HUES64 (cell line): Measurements from ENCODE around the gene VAV3.

Source experiments
- H3K27ac ChIP-seq: 2 replicates; pipeline ENCODE4 v1.7.0; 2013; ENCODE audit warnings: low read depth, low read length, inconsistent platforms
- H3K27me3 ChIP-seq: 2 replicates; pipeline ENCODE4 v1.6.1; 2013; ENCODE audit warnings: mild to moderate bottlenecking, low read length; ENCODE audit not compliant: insufficient read depth
- H3K36me3 ChIP-seq: 2 replicates; pipeline ENCODE4 v1.6.1; 2013; ENCODE audit warnings: mild to moderate bottlenecking, low read length; ENCODE audit not compliant: insufficient read depth
- H3K4me1 ChIP-seq: 2 replicates; pipeline ENCODE4 v1.6.1; 2013; ENCODE audit warnings: mild to moderate bottlenecking, low read length, moderate library complexity; ENCODE audit not compliant: insufficient read depth
- H3K4me3 ChIP-seq: 2 replicates; pipeline ENCODE4 v1.5.1; 2013; ENCODE audit warnings: mild to moderate bottlenecking, low read length, moderate library complexity
- H3K9ac ChIP-seq: 2 replicates; pipeline ENCODE4 v1.6.1; 2013; ENCODE audit warnings: mild to moderate bottlenecking, low read depth, low read length
- H3K9me3 ChIP-seq: 2 replicates; pipeline ENCODE4 v1.6.1; 2013; ENCODE audit warnings: low read depth, low read length; ENCODE audit not compliant: insufficient read depth
- WGBS: fragments of 150-250, 120-280 bp; methylation state at CpG from one replicate; pipeline ENCODE4 v1.1.7; 2013; ENCODE audit warnings: missing lambda C conversion rate; 5-methylcytosine and 5-hydroxymethylcytosine counted together

Gene VAV3

DNA sequence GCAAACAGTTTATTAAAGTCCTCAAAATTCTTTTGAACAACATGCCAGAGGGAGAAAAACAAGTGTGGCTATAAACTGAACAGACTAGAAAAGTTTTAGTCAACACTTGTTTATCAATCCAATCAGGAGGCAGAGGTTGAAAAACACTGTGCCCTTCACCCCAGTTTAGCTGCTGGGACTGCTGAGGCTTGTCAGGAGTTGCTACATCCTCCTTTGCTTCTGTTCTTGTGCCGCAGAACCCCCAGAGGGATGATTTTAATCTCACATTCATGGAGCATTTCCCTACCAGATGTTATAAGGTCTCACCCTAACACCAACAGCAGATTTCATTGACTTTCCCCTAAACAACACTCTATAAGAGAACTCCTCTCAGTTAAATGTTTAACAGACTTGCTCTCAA lies 321.2 kb downstream of the VAV3 start:
- Histone ChIP-seq H3K36me3 (no peaks in the 10 kb centered on the region), H3K4me1 (no peaks in the 10 kb centered on the region), H3K4me3 (no peak overlapping the region), H3K9me3 (no peaks in the 10 kb centered on the region), H3K9ac (no peak overlapping the region), H3K27ac (no peak overlapping the region), H3K27me3 (no peaks in the 10 kb centered on the region; the same call in 1 of the 2 replicates)
- WGBS = 89% methylated on average over 1 of the region's 1 CpG

GRCh38 chr1:107640207-107640606 lies 324.8 kb downstream of the VAV3 start:
- H3K4me1 ChIP-seq = no peaks in the 10 kb centered on the region
- no peak overlapping the region for H3K27ac ChIP-seq
- no peak overlapping the region for H3K4me3 ChIP-seq
- H3K9me3 ChIP-seq = no peaks in the 10 kb centered on the region
- H3K36me3 ChIP-seq = no peaks in the 10 kb centered on the region
- H3K27me3 ChIP-seq = no peaks in the 10 kb centered on the region
- WGBS = 94% methylated on average over 5 of the region's 7 CpGs
- H3K9ac ChIP-seq = no peak overlapping the region

DNA sequence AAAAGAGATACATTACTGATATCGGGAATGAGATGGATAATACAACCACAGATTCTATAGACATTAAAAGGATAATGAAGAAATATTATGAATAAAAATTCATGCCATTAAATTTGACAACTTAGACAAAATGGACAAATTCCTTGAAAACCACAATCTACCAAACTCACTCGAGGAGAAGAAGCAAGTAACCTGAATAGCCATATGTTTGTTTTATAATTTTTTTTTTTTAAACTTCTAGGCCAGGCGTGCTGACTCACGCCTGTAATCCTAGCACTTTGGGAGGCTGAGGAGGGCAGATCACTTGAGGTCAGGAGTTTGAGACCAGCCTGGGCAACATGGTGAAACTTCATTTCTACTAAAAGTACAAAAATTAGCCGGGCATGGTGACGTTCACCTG lies 327.9 kb downstream of the VAV3 start:
- H3K36me3 ChIP-seq = no peaks in the 10 kb centered on the region
- H3K9me3 ChIP-seq = no peaks in the 10 kb centered on the region
- 92% methylated on average over 4 of the region's 6 CpGs for WGBS
- no peak overlapping the region for H3K27ac ChIP-seq
- no peak overlapping the region for H3K9ac ChIP-seq
- H3K4me3 ChIP-seq = no peak overlapping the region
- H3K27me3 ChIP-seq = no peaks in the 10 kb centered on the region
- H3K4me1 ChIP-seq = no peaks in the 10 kb centered on the region

DNA sequence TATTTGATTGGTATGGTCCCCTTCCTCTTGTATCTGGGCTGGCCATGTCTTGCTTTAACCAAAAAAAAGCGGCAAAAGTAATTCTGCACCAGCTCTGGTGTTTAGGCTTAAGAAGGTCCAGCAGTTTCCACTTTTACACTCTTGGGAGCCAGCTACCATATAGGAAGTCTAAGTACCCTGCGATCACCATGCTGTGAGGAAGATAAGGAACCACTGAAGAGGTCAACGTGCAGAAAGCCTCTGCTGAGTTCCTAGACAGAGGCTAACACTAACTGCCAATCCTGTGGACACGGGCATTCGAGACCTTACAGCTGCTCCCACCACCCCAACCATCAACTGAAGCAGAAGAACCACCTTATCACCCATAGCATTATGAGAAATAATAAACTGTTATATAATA lies 331.4 kb downstream of the VAV3 start:
- Histone ChIP-seq H3K9me3 (no peaks in the 10 kb centered on the region), H3K27ac (no peak overlapping the region), H3K4me1 (no peaks in the 10 kb centered on the region), H3K9ac (no peak overlapping the region), H3K27me3 (no peaks in the 10 kb centered on the region), H3K4me3 (no peak overlapping the region), H3K36me3 (no peaks in the 10 kb centered on the region)
- WGBS = 76% methylated on average over 5 of the region's 5 CpGs

- no peaks in the 10 kb centered on the region for H3K36me3 ChIP-seq
- no peaks in the 10 kb centered on the region for H3K27me3 ChIP-seq
- no peaks in the 10 kb centered on the region for H3K9me3 ChIP-seq
- no peak overlapping the region for H3K27ac ChIP-seq
- no peak overlapping the region for H3K4me3 ChIP-seq
- no peaks in the 10 kb centered on the region for H3K4me1 ChIP-seq
- WGBS = 89% methylated on average over 2 of the region's 2 CpGs
- no peak overlapping the region for H3K9ac ChIP-seq
Measured at GRCh38 chr1:107626073-107626796, 338.7 kb downstream of the VAV3 start.

DNA sequence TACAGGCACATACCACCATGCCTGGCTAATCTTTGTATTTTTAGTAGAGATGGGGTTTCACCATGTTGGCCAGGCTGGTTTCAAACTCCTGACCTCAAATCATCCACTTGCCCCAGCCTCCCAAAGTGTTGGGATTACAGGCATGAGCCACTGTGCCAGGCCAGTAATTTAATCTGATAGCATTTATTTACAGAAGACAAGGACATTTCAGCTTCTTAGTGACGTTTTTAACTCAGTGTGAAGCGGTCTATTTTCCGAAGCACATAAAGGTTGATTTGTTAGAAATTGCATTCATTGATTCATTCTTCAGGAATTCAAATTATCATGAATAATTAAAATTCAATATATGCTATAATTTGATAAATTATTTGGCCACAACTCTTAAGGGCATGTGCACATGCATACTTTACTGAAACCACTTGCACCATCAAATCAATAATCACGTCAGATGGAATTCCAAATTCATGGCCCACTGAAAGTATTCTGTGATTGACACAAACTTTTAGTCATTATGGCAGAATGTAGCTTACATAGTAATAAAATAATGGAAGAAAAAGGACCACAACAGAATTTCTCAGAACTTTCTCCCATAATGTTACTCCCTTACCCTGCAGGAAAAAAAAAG lies 339.5 kb downstream of the VAV3 start:
- WGBS = 89% methylated on average over 4 of the region's 4 CpGs
- Histone ChIP-seq H3K27me3 (no peaks in the 10 kb centered on the region), H3K27ac (no peak overlapping the region), H3K4me1 (no peaks in the 10 kb centered on the region), H3K4me3 (no peak overlapping the region), H3K36me3 (no peaks in the 10 kb centered on the region), H3K9ac (no peak overlapping the region), H3K9me3 (no peaks in the 10 kb centered on the region)

- Histone ChIP-seq H3K9me3 (no peaks in the 10 kb centered on the region), H3K4me3 (no peak overlapping the region), H3K27me3 (no peaks in the 10 kb centered on the region), H3K9ac (no peak overlapping the region), H3K36me3 (no peaks in the 10 kb centered on the region), H3K27ac (no peak overlapping the region), H3K4me1 (no peaks in the 10 kb centered on the region)
- 94% methylated on average over 2 of the region's 2 CpGs for WGBS
Measured at GRCh38 chr1:107623431-107623830, 341.5 kb downstream of the VAV3 start.

DNA sequence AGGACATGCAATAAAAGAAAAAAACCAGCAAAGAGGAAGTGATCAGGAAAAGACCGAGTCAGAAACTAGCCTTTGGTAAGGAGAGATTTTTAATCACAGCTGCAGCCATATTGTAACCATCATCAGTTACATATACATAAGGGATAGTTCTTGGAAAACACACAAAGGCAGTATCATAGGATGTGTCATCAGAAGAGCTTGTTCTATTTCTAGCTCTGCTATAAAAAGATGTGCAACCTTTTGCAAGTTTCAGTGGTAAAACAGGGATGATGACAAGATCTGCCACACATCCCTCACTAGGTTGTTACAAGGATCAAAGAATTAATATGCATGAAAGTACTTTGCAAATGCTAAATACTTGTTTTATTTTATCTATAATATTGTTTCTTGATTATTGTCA lies 342.0 kb downstream of the VAV3 start:
- Histone ChIP-seq H3K9ac (no peak overlapping the region), H3K4me3 (no peak overlapping the region), H3K36me3 (no peaks in the 10 kb centered on the region), H3K4me1 (no peaks in the 10 kb centered on the region), H3K9me3 (no peaks in the 10 kb centered on the region), H3K27ac (no peak overlapping the region), H3K27me3 (no peaks in the 10 kb centered on the region)
- WGBS = 63% methylated on average over 1 of the region's 1 CpG

- H3K36me3 ChIP-seq = no peaks in the 10 kb centered on the region
- no peaks in the 10 kb centered on the region for H3K27me3 ChIP-seq
- no peak overlapping the region for H3K4me3 ChIP-seq
- H3K4me1 ChIP-seq = no peaks in the 10 kb centered on the region
- H3K27ac ChIP-seq = no peak overlapping the region
- H3K9ac ChIP-seq = no peak overlapping the region
- WGBS = 94% methylated on average over 4 of the region's 4 CpGs
- no peaks in the 10 kb centered on the region for H3K9me3 ChIP-seq
Measured at GRCh38 chr1:107622535-107622934, 342.4 kb downstream of the VAV3 start.

GRCh38 chr1:107620753-107621152 lies 344.2 kb downstream of the VAV3 start:
- no CpG with 5 or more reads among the region's 1 CpG for WGBS
- H3K9me3 ChIP-seq = no peaks in the 10 kb centered on the region
- H3K9ac ChIP-seq = no peak overlapping the region
- H3K27me3 ChIP-seq = no peaks in the 10 kb centered on the region
- H3K4me1 ChIP-seq = no peaks in the 10 kb centered on the region
- no peaks in the 10 kb centered on the region for H3K36me3 ChIP-seq
- no peak overlapping the region for H3K4me3 ChIP-seq
- H3K27ac ChIP-seq = no peak overlapping the region

- Histone ChIP-seq H3K4me3 (no peak overlapping the region), H3K9ac (no peak overlapping the region), H3K36me3 (no peaks in the 10 kb centered on the region), H3K9me3 (no peaks in the 10 kb centered on the region), H3K4me1 (no peaks in the 10 kb centered on the region), H3K27ac (no peak overlapping the region), H3K27me3 (no peaks in the 10 kb centered on the region)
Measured at GRCh38 chr1:107618539-107618938, 346.4 kb downstream of the VAV3 start.

GRCh38 chr1:107617921-107618320 lies 347.1 kb downstream of the VAV3 start:
- Histone ChIP-seq H3K9me3 (no peaks in the 10 kb centered on the region), H3K27ac (no peak overlapping the region), H3K4me3 (no peak overlapping the region), H3K4me1 (no peaks in the 10 kb centered on the region), H3K36me3 (no peaks in the 10 kb centered on the region), H3K9ac (no peak overlapping the region), H3K27me3 (no peaks in the 10 kb centered on the region)
- 90% methylated on average over 7 of the region's 8 CpGs for WGBS
